Prostate gland (tissue), 2 donors: Measurements from ENCODE around the gene CCDC149. TPM values are rescaled to one million over a fixed set of nuclear protein-coding genes. Genes with fewer than 3 reads are reported as not detected.

Experiments
- DNase-seq: peaks from one replicate; pipeline ENCODE4 v3.0.0-alpha.2; 2019; ENCODE audit warnings: low spot score
- H3K27ac ChIP-seq, 2 donors: fragments of 200-600 bp; sonication (generic); 2 replicates each; pipeline ENCODE4 v1.5.1; 2017 to 2019
- H3K27me3 ChIP-seq: fragments of 200-600 bp; sonication (generic); replicated peaks from 2 replicates; pipeline ENCODE4 v1.5.1; 2019; ENCODE audit not compliant: insufficient read depth
- H3K36me3 ChIP-seq, 2 donors: fragments of 200-600 bp; sonication (generic); 1 replicate in 1 of 2; 2 replicates in 1 of 2; pipeline versions ENCODE4 v1.5.1 to v1.8.1; 2017 to 2019
- H3K4me1 ChIP-seq: fragments of 200-600 bp; sonication (generic); replicated peaks from 2 replicates; pipeline ENCODE4 v1.5.1; 2019
- H3K4me3 ChIP-seq, 2 donors: fragments of 200-600 bp; sonication (generic); 2 replicates each; pipeline ENCODE4 v1.5.1; 2017 to 2019
- H3K9me3 ChIP-seq: fragments of 200-600 bp; sonication (generic); 2 replicates; pipeline ENCODE4 v1.5.1; 2017
- POLR2A ChIP-seq: fragments of 450-650 bp; IDR thresholded peaks from one replicate; pipeline ENCODE4 v1.6.1; 2016; ENCODE audit warnings: antibody characterized with exemption, mild to moderate bottlenecking
- POLR2AphosphoS5 ChIP-seq: sonication (generic); formaldehyde crosslinking; IDR thresholded peaks from one replicate; pipeline ENCODE4 v1.6.1; 2017; ENCODE audit warnings: antibody characterized with exemption
- WGBS: methylation state at CpG from one replicate; pipeline ENCODE4 v1.1.5; 2018; 5-methylcytosine and 5-hydroxymethylcytosine counted together
- intact Hi-C: fragments of 100-400 bp; cut with DNase I; formaldehyde crosslinking; loops from one replicate; pipeline ENCODE4 v1.14.2; 2022
- total RNA-seq, 2 donors: library from RNA; depleted of rRNA; stranded (reverse); fragments of >200 nt; gene quantifications; one replicate each; pipeline ENCODE4 v1.1.0, GENCODE V29; 2016
- TF ChIP-seq, protein P1 (sequence below), 4 experiments: fragments of 200-600 bp in 2 of 4; fragments of 450-650 bp in 2 of 4; sonication (generic) in 2 of 4; IDR thresholded peaks; 1 replicate in 3 of 4; 2 replicates in 1 of 4; pipeline ENCODE4 v1.5.1; 2016 to 2019; ENCODE audit warnings: antibody characterized with exemption in 4 of 4, mild to moderate bottlenecking in 2 of 4, moderate library complexity in 2 of 4

CCDC149 gene
- total RNA-seq, 2 donors from 2014 or later = 14.0 to 19.6 TPM

DNA sequence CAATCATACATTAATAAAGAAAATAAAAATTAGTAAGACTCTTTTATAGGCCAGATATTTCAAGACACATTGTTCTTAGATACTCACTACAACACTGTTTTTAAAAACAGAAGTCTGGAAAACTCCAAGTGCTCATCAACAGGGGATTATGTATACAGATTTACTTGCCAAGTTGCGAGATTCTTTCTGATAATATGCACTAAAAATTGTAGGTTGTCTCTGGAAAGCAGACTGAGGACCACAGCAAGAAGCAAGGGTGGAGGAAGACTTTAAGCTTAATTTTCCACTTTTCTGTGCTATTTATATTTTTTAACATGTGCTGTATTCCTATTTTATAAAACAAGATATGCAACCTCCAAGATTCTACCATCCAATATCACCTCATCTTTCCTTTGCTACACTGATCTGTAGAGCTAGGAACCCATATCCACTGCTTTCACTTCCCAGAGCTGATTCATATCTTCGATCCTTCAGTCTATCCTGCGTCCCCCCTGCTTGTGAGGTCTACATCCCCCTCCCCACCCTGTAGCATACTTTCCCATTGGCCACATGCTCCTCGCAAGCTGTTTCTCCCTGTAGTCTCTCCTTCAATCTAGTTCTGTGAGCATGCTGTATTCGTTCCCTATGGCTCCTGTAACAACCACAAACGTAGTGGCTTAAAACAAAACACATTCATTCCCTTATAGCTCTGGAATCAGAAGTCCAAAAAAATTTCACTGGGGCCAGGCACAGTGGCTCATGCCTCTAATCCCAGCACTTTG is 101.8 kb downstream of the CCDC149 start:
- Histone ChIP-seq H3K27me3 (no peaks in the 10 kb centered on the region), H3K4me3 (no peak overlapping the region), H3K36me3 (no peaks in the 10 kb centered on the region), H3K9me3 (no peaks in the 10 kb centered on the region), H3K27ac (no peak overlapping the region), H3K4me1 (no peaks in the 10 kb centered on the region)
- WGBS = 85% methylated on average over 6 of the region's 6 CpGs
- no peak for DNase-seq
- intact Hi-C loops = no loop called here
- TF ChIP-seq POLR2A = no peak
- TF ChIP-seq, protein P1, sequence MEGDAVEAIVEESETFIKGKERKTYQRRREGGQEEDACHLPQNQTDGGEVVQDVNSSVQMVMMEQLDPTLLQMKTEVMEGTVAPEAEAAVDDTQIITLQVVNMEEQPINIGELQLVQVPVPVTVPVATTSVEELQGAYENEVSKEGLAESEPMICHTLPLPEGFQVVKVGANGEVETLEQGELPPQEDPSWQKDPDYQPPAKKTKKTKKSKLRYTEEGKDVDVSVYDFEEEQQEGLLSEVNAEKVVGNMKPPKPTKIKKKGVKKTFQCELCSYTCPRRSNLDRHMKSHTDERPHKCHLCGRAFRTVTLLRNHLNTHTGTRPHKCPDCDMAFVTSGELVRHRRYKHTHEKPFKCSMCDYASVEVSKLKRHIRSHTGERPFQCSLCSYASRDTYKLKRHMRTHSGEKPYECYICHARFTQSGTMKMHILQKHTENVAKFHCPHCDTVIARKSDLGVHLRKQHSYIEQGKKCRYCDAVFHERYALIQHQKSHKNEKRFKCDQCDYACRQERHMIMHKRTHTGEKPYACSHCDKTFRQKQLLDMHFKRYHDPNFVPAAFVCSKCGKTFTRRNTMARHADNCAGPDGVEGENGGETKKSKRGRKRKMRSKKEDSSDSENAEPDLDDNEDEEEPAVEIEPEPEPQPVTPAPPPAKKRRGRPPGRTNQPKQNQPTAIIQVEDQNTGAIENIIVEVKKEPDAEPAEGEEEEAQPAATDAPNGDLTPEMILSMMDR (IDR thresholded peaks at IDR 0.05) = no peak
- TF ChIP-seq POLR2AphosphoS5 = no peak

DNA sequence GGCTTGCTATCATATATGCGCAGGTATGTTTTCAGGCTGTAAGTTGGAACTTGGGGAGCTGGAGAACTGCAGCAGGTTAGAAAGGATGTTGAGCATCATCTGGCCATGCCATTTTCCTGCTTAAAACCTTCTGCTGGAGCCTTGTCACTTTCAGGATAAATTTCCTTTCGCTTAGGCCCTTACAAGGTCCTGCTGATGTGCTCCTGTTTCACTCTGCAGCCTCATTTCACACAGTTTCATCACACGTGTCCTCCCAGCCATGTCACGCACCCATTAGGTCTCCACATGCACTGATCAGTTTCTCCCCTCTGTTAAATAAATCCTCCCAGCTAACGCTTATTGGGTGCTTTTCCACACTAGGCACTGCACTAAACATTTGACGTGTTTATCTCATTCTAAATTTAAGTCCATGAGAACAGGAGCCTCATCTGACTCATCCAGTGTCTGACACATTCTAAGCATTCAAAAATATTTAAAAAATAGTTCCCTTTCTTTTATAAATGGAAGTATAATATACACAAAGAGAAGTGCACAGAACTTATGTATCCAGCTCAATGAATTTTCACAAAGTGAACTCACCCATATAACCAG is 102.9 kb downstream of the CCDC149 start:
- H3K27ac ChIP-seq = no peak overlapping the region

DNA sequence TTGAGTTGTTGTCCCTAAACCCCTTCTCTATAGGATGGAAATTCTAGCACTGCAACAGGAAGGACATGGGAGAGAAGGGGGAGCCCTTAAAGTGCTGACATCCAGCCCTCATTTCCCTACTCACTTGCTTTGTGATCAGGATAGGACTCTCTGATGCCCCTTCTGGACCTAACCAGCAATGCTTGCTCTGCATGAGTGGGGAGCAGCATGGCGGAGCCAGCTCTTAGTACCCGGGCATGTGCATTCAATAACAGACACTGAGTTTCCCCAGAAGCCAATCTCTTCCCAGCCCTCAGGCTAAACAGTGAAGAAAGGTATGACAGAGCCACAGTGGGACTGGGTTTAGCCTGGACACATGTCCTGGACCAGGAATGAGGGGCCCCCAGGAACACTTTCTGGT is 103.5 kb downstream of the CCDC149 start:
- no peak overlapping the region for H3K27ac ChIP-seq

More for the DNA sequence above, 102.9 kb downstream of the CCDC149 start:
- intact Hi-C loops = no loop called here
- no peak overlapping the region for H3K4me3 ChIP-seq
- WGBS = 92% methylated on average over 6 of the region's 6 CpGs
- DNase-seq = no peak
- H3K36me3 ChIP-seq = no peaks in the 10 kb centered on the region
- no peaks in the 10 kb centered on the region for H3K27me3 ChIP-seq
- no peaks in the 10 kb centered on the region for H3K9me3 ChIP-seq
- TF ChIP-seq, protein P1 (IDR thresholded peaks at IDR 0.05) = no peak
- TF ChIP-seq POLR2A (no peak), POLR2AphosphoS5 (no peak)
- H3K4me1 ChIP-seq = no peaks in the 10 kb centered on the region

DNA sequence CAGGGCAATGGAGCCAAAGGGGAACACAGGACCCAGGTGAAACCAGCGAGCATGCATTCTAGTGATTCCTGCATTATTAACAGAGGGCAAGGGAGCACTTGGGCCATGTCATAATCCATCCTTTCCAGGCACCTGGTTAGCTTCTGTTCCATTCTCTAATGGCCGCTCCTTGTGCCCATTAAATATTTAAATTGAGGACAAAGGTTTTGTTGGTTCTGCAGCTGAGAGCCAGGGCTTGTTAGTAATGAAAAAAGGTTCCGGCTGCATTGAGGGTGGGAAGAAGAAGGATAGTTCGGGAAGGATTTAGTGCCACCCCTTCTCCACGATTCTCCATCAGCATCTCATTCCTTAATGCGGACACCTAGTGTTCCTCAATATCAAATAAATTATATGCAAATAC is 103.9 kb downstream of the CCDC149 start:
- no peak for DNase-seq
- intact Hi-C loops = no loop called here
- Histone ChIP-seq H3K27me3 (no peaks in the 10 kb centered on the region), H3K4me1 (no peaks in the 10 kb centered on the region), H3K4me3 (no peak overlapping the region), H3K9me3 (no peaks in the 10 kb centered on the region), H3K27ac (no peak overlapping the region), H3K36me3 (no peaks in the 10 kb centered on the region)
- whole genome bisulfite sequencing = 94% methylated on average over 6 of the region's 6 CpGs
- TF ChIP-seq, protein P1 (IDR thresholded peaks at IDR 0.05) = no peak
- TF ChIP-seq POLR2A (no peak), POLR2AphosphoS5 (no peak)

More for the DNA sequence above, 103.5 kb downstream of the CCDC149 start:
- intact Hi-C loops = no loop called here
- 95% methylated on average over 2 of the region's 2 CpGs for WGBS
- H3K27me3 ChIP-seq = no peaks in the 10 kb centered on the region
- TF ChIP-seq, protein P1 (IDR thresholded peaks at IDR 0.05) = no peak
- no peak for TF ChIP-seq POLR2AphosphoS5
- TF ChIP-seq POLR2A = no peak
- no peaks in the 10 kb centered on the region for H3K9me3 ChIP-seq
- DNase-seq = no peak
- no peak overlapping the region for H3K4me3 ChIP-seq
- H3K36me3 ChIP-seq = no peaks in the 10 kb centered on the region
- H3K4me1 ChIP-seq = no peaks in the 10 kb centered on the region

DNA sequence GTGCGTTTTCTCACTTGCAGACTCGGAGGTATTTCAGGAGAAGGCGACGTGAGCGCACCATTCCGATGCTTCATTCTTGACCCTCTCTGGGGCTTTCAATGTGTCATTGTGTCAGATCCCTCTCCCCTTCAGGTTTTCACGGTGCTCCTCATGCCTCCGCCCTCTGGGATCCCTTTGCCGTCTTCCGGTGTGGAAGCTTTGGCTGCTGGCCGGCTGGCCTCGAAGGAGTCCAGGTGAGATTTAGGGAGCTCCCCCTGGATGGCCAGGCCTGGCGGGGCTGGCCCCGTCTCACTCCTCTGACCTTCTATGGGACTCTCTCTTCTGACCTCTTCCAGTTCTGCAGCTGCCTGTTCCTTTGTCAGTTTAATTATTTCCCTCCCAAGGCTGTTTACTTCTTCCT is 104.6 kb downstream of the CCDC149 start:
- Histone ChIP-seq H3K4me3 (no peak overlapping the region), H3K4me1 (no peaks in the 10 kb centered on the region), H3K36me3 (no peaks in the 10 kb centered on the region), H3K27me3 (no peaks in the 10 kb centered on the region), H3K27ac (no peak overlapping the region), H3K9me3 (no peaks in the 10 kb centered on the region)
- WGBS = 90% methylated on average over 14 of the region's 14 CpGs
- TF ChIP-seq POLR2A (no peak), POLR2AphosphoS5 (no peak)
- TF ChIP-seq, protein P1 (IDR thresholded peaks at IDR 0.05) = no peak
- intact Hi-C loops = no loop called here
- DNase-seq = no peak
